ENCODE data around the gene KMO.

DNA sequence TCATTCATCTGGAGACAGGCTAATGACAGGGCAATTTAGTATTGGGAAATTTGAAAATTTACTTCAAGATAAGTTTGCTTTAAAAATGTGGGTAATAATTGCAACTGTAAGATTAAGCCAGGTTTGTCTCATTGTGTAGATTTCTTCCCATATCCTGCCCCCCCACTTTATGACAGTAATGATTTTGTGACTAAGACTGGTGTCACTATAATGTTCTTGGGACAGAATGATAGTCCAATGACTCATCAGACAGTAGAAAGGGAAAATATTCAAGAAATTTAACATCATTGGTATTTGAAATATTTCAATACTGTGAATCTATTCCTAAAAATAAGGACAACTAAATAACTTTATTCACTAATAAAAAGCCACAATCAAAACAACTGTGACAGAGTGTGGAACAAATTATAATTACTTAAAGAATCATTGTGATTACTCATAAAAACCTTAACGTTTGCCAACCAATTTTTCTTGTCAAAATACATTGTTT, 49.4 kb upstream of the KMO start:
- TF ChIP-seq, protein P1, sequence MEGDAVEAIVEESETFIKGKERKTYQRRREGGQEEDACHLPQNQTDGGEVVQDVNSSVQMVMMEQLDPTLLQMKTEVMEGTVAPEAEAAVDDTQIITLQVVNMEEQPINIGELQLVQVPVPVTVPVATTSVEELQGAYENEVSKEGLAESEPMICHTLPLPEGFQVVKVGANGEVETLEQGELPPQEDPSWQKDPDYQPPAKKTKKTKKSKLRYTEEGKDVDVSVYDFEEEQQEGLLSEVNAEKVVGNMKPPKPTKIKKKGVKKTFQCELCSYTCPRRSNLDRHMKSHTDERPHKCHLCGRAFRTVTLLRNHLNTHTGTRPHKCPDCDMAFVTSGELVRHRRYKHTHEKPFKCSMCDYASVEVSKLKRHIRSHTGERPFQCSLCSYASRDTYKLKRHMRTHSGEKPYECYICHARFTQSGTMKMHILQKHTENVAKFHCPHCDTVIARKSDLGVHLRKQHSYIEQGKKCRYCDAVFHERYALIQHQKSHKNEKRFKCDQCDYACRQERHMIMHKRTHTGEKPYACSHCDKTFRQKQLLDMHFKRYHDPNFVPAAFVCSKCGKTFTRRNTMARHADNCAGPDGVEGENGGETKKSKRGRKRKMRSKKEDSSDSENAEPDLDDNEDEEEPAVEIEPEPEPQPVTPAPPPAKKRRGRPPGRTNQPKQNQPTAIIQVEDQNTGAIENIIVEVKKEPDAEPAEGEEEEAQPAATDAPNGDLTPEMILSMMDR (conservative IDR thresholded peaks at IDR 0.05; ENCODE audit: low read depth in 2 of 2) = no peak
- TF ChIP-seq, protein P2, sequence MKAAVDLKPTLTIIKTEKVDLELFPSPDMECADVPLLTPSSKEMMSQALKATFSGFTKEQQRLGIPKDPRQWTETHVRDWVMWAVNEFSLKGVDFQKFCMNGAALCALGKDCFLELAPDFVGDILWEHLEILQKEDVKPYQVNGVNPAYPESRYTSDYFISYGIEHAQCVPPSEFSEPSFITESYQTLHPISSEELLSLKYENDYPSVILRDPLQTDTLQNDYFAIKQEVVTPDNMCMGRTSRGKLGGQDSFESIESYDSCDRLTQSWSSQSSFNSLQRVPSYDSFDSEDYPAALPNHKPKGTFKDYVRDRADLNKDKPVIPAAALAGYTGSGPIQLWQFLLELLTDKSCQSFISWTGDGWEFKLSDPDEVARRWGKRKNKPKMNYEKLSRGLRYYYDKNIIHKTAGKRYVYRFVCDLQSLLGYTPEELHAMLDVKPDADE (IDR thresholded peaks at IDR 0.05) = no peak
- TF ChIP-seq JUNB (IDR thresholded peaks at IDR 0.05; ENCODE audit: unreplicated experiment) (no peak), EZH2 (IDR thresholded peaks at IDR 0.05; ENCODE audit: low read depth, unreplicated experiment) (no peak), POLR2AphosphoS5 (IDR thresholded peaks at IDR 0.05; ENCODE audit: low read depth) (no peak)

All from GM23338 (cell line).